GM19238 (cell line): ENCODE measurements around the gene C10orf71.

Source experiments
- DNase-seq: peaks from one replicate; pipeline ENCODE4 v3.0.0; 2011; ENCODE audit warnings: low spot score; ENCODE audit not compliant: insufficient read length

The C10orf71 gene

DNA sequence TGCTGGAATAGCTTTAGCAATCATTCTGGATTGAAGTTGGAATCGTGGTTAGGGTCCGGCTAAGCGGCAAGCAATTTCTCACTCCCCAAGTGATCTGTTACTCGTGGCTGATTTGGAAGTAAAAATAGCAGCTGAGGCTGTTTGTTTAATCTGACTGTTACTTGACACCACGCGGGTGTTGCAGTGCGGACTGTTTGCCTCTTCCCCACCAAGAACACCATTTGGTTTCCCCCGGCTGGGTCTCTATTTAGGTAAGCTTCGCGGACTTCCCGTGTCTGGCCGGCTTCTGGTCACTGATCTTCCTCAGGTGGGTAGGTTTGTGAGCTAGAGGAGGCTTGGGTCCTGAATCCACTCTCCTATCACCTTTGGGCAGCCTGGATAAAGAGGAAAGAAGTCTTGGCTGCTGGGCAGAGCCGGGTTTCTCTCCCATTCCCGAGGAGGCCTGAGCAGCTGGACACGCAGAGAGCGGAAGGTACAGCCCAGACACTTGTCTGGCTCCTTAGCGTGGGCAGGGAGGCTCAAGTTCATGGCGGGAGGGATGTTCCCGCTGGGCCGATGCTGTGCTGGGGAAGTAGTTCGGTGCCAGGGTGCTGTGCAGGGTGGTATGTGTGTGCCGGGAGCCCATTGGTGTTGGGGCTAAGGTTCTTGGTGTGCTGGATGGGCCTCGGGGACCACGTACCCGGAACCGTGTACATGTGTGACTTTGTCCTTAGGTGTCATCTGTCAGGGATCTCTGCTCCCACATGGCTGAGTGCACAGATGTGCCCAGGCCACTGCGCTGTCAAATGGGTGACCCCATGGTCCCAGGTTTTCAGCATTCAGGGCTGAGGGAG is at the start of gene C10orf71:
Gene C10orf71, plus strand, starts transcription at position 188 of the 833 bp plus-strand sequence. CDS start 23,376 bp downstream, outside the sequence.
- DNase-seq = no peak

GRCh38 chr10:49252313-49253034 is 46.5 kb upstream of the C10orf71 start:
- DNase-seq = no peak

DNA sequence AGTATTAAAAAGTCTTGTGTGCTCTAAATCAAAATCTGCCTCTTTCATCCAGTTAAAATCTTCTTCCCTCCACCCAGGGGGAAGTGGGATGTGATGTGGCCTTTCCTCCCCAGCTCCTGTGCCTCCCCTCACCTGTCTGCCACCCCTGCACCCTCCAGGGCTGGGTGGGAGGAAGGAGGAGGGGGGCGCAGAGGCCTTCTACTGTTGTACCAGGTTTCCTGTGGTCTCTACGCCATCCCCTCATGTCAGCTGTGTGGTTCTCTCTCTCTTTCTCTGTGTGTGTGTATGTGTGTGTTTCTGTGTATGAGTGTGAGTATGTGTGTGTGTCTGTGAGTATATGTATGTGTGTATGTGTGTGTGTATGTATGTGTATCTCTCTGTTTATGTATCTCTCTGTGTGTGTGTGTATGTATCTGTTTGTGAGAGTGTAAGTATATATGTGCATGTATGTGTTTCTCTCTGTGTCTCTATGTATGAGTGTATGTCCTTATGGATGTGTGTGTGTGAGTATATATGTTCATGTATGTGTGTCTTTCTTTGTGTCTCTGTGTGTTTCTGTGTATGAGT is 45.5 kb upstream of the C10orf71 start:
- DNase-seq = no peak

DNA sequence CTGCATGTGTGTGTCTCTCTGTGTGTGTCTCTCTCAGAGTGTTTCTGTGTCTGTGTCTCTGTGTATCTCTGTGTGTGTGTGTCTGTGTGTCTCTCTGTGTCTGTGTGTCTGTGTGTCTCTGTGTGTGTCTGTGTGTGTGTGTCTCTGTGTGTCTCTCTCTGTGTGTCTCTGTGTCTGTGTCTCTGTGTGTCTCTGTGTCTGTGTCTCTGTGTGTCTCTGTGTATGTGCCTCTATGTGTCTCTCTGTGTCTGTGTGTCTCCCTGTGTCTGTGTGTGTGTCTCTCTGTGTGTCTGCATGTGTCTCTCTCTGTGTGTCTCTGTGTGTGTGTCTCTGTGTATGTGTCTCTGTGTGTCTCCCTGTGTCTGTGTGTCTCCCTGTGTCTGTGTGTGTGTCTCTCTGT is 44.8 kb upstream of the C10orf71 start:
- DNase-seq = no peak

GRCh38 chr10:49254556-49255318 is 44.2 kb upstream of the C10orf71 start:
- no peak for DNase-seq

GRCh38 chr10:49255883-49256282 is 43.1 kb upstream of the C10orf71 start:
- DNase-seq = no peak

DNA sequence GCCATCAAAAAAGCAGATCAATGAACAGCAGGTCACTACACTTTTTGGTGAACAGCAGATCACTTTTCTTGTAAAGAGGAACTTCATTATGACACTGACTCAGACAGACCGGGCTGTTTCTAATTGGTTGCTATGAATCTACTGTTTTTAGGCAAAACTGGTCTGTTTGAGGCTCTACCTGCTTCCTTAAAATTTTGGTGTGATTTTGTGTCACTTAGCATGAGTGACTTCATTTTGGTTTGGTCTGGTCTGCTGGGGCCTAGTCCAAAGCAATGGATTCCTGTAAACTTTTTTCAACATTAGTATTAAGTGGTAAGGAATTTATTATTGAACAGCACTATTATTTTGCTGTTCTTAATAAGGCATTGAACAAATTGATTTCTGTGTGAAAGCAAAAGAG is 41.8 kb upstream of the C10orf71 start:
- no peak for DNase-seq

DNA sequence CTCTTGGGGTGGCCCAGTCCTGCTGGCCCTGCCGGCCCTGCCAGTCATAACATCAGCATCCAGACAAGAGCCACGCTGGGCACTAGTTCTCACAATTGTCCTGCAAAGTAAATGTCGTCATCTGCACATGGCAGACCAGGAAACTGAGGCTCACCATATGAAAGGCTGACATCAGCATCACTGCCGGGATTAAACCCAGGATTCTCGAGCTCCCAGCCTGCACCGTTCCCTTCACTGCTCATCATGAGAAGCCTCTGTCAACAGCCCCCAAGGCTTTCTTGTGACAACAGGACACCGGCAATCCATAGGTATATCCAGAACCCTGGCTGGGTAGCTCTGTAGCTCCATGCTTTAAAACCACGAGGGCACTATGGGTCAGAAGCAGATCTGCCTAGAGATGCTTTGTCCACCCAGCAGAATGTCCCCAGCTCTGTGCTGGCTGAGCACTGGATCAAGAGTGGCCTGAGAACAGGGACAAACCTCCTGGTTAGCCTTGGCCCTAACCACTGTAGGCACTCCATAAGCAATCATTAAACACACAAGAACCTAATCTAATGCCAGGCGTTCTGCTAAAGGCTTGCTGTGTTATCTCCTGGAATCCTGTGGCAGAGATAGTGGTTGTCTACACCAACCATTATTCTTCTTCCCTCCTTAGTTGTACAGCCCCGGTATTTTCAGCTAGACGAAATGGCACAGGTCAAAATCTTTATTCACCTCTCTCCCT is 41.2 kb upstream of the C10orf71 start:
- no peak for DNase-seq

- DNase-seq = no peak
Observed at GRCh38 chr10:49258350-49258683, 40.7 kb upstream of the C10orf71 start.

DNA sequence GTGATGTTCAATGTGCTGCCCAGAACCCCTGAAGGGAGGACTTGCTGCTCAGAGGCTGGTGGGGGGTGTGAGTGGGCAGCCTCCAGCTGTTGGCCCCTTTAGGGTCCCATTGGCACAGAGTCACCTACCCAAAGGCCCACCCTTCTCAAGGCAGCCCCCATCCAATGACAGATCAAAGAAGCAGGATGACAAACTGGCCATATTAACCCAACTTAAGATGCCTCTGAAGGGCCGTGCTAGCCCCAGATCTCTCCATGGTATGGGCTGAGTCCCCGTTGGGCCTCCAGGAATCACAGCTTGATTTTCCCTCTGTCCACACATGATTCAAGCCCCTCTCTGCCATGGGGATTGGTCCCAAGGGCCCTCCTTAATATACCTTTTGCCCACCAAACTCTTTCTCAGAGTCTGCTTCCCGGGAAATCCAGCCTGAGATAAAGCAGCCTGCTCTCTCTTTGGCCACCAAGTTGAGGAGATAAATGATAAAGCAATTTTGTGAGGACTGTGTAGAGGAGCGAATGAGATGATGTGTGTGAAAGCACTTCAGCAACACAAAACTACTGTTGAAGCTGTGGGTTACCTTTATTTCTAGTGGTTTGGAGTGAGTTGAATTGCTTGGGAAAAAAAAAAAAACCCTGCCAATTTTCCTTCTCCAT is 38.2 kb upstream of the C10orf71 start:
- no peak for DNase-seq

GRCh38 chr10:49263591-49263990 is 35.4 kb upstream of the C10orf71 start:
- no peak for DNase-seq

- no peak for DNase-seq
Observed at GRCh38 chr10:49264177-49264677, 34.7 kb upstream of the C10orf71 start.

- DNase-seq = no peak
Observed at GRCh38 chr10:49265885-49266284, 33.1 kb upstream of the C10orf71 start.

GRCh38 chr10:49268185-49268584 is 30.8 kb upstream of the C10orf71 start:
- no peak for DNase-seq

DNA sequence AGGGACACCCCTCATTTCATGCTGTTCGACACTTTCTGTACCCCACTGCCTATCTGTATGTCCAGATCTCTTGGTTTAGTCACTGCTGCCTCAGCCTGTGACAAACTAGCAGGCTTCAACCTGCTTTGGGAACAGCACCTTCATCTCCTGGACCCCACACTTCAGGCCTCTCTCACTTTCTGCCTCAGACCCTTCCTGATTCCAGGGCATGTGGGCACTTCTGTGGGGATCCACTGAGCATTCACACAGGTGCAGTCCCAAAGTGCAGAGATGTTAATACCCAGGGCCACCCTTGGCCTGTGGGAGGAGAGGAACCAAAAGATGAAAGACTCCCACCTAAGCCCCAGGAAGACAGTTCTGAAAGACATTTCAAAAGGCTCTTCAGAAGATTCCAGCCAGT is 29.4 kb upstream of the C10orf71 start:
- DNase-seq = no peak

DNA sequence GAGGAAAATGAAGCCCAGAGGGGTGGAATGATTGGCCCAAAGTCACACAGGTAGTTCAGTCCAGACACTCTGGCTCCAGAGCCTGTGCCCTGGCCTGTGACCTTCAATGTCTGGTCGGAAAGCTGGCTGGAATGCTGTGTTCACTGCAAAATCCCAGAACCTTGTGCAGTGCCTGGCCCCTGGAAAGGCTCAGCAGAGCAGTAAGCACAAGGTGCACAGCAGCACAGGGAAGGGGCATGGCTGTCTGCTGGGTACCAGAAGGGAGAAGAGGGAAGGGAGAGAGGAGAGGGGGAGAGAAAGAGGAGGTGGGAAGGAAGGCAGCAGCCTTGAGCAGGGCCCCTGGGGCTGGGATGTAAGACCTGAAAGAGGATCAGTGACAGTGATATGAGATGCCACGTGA is 28.4 kb upstream of the C10orf71 start:
- DNase-seq = no peak

- no peak for DNase-seq
Observed at GRCh38 chr10:49271346-49271745, 27.6 kb upstream of the C10orf71 start.

DNA sequence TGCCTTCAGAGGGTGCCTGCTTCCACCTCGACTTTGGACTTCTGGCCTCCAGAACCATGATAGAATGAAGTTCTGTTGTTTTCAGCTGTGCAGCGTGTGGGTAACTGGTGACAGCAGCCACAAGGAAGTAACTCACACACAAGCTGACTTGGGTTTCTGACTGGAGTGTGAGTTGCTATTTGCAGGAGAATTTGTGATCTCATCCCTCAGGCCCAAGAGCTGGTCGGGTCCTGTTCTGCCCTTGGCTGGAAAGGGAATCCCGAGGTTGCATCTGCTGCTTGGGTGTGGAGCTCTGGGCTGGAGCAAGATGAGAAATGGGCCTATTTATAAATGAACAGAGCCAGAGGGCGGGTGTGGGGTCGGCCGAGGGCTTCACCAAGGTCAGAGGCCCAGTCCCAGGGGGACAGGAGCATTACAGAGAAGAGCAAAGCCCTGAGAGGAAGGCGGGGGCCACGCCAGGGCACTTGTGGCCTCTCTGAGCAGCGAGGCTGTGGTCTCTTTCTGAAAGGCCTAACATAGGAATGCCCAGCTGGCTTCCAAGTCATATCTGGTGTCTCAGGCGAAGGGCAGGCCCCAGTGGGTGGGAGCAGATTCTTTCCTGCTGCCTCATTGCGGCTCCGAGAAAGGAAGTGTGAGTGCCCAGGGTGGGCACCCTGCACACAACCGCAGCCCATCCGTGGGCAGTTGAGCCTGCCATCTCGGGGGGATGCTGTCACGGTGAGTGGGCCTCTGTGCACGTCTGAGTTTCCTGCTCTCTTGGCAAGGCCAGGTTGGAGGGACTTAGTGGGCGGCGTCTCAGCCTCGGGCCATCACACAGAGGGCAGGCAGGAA is 26.5 kb upstream of the C10orf71 start:
- DNase-seq = no peak

GRCh38 chr10:49273082-49273465 is 25.9 kb upstream of the C10orf71 start:
- DNase-seq = no peak

DNA sequence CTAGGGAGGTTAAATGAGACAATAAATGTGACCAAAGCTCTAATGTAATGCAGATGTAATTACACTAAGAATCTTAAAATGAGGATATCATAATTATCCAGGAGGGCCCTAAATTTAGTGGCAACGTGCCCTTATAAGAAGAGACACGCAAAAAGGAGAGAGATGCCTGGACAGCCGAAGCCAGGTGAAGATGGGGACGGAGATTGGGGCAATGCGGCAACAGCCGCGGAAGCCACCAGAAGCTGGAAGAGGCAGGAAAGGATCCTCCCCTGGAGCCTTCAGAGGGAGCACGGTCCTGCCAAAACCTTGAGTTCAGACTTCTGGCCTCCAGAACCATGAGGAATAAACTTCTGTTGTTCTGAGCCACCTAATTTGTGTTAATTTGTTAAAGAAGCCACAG is 25.3 kb upstream of the C10orf71 start:
- no peak for DNase-seq
